ENCODE measurements around the gene PARP2. TPM values are rescaled to one million over a fixed set of nuclear protein-coding genes. Genes with fewer than 3 reads are reported as not detected.

The PARP2 gene
- total RNA-seq, 1 donor from 2014 or later = 23.7 TPM

DNA sequence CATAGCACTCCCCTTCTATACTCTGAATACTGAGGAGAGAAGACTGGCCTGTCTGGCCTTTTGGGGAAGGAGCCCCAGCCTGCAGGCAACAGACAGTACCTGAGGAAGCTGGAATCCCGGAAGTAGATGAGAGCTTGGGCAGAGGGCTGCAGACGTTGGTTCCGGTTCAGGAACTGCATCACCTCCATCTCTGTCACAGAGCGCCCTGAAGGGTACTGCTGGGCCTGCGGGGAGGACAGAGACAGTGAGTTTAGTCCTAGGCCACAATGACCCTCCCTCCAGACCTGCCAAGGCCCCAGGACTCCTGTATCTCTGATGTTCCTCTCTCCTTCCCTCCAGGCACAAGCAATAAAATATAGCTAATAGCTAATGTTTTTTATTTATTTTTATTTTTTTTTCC, 41.5 kb downstream of the PARP2 start:
- ATAC-seq = no peak
- DNase-seq (ENCODE audit: low spot score) = no peak
- intact Hi-C loops (cut with DNase I) = no loop called here

DNA sequence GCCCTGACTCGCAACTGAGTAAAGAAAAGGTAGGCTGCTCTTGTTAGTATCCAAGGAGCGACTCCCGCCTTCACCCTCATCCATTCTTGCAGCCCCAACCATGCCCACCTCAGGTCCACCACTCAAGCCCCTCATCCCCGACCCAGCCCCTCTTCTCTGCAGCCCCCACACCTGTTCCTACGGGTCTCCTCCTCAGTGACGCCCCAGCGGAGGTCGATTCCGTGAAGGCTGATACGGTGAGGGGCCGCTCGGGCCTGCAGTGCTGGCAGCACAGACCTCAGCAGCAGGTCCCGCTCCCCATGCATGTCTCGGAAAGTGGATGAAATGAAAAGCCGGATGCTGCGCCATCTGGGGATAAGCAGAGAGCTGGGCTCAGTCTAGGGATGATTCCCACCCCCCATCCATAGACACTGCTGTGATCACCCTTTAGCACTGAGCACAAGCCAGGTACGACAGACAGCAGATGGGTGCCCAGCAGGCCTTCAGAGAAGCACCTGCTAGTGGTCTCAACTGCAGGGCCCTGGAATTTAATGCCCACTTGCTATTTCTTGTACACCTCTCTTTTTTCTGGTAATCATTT, 42.9 kb downstream of the PARP2 start:
- intact Hi-C loops (cut with DNase I) = no loop called here
- DNase-seq (ENCODE audit: low spot score) = no peak
- ATAC-seq = no peak

DNA sequence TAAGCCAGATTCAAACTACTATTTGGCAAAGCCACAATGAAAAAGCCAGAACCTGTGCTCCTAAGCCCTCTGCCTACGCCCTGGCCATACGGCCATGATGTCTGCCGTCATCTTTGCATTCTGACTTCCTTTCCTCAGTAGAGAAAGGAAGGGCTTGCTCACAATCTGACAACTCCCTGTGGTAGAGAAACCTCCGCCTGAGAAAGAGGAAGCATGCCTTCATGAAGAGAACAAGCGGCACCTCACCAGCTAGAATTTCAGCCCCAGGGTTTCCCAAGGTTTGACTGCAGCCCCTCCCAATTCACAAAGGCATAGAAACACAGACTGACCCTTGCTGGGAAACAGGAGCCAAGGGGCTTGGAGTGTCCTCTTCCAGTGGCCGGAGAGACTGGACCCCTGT, 44.1 kb downstream of the PARP2 start:
- DNase-seq (ENCODE audit: low spot score) = no peak
- intact Hi-C loops (cut with DNase I) = no loop called here
- no peak for ATAC-seq

DNA sequence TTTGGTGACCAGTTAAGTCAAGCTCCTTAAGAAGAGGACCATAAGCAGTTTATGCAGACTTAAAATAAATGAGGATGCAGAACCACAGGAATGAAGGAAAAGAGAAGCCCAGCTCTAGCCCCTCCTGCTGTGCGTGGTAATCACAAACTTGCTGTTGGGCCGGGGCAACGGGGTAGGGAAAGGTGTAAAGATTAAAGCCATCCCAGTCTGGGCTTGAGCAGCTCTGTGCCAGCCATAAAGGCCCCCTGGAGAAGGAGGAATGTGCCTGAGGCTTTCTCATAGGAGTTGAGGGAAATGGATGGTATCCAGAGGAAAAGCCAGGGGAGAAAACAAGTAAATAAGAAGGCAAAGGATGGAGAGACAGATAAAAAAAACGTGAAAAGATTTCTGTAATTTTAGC, 44.7 kb downstream of the PARP2 start:
- intact Hi-C loops (cut with DNase I) = no loop called here
- no peak for ATAC-seq

DNA sequence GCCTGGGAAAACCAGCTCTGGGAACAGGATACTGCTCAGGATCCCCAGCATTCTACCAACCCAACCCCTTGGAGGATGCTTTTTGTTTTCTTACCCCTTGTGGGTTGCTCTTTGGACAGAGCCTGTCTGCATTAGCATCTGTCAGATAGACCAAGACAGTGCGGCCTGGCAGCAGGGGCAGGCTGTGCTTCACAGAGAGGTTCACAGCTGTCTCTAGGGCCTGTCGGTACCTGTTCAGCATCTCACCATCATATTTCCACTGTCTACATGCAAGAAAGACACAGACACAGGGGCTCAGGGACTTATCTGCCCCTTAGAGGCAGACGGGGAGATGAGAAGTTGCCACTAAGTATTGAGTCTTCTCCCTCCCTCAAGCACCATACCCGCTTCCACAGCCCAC, 48.1 kb downstream of the PARP2 start:
- intact Hi-C loops (cut with DNase I) = no loop called here
- ATAC-seq (no peak), DNase-seq (ENCODE audit: low spot score) (no peak)

More for the DNA sequence above, 44.7 kb downstream of the PARP2 start:
- DNase-seq (ENCODE audit: low spot score) = no peak

DNA sequence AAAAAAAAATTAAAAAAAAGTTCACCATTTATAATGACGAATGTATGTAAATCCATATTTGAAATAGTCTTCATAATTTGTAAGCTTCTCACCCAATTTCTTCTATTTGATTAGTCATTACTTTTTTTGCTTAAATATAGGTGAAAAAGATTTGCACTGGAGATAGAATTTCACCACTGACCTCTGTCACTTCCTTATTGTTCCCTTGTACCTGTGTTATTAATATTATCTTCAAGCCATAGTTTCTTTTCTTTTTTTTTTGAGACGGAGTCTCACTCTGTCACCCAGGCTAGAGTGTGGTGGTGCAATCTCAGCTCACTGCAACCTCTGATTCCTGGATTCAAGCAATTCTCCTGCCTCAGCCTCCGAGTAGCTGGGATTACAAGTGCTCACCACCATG, 54.1 kb downstream of the PARP2 start:
- ATAC-seq (no peak), DNase-seq (ENCODE audit: low spot score) (no peak)
- intact Hi-C loops (cut with DNase I) = no loop called here

DNA sequence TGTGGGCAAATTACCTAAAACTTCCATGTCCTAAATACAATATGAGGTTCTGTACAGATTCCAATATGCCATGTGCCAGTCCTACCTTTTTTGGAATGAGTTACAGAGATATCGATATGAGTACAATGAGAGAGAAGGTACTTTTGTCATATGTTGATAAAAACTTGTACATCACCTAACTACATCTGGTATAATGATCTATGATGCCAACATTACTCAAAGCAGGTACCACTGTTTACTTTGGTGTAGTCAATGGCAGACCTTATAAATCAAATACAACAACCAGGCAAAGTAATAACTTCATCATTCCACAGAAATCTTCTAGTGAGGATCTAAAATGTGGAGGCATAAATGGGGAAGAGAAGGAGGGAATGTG, 57.1 kb downstream of the PARP2 start:
- intact Hi-C loops (cut with DNase I) = no loop called here
- ATAC-seq (no peak), DNase-seq (ENCODE audit: low spot score) (no peak)

DNA sequence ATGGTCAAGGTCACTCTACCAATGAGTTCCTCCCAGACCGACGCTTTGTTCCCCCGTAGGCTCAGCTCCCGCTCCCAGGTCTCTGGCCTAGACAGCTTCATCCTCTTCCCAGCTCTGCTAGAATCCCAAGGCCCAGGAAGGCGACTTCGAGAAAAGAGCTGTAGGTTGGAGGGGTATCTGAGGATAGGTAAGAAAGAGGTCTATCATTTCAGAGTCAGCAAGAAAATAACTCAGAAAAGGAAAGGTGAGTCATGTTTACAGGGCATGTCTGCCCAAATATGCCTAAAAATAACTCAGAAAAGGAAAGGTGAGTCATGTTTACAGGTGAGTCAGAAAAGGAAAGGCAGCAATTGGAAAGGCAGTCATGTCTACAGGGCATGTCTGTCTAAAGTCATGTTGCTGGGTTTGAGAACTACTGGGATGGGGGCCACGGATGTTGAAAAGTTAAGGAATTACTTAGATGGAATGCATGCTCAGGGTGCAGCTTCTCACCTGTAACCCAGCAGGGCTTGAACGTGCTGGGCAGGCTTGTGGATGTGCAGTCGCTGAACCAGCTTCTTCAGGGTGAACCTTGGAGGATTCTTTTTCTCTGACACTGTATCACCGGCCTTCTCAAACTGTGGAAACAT, 57.6 kb downstream of the PARP2 start:
- intact Hi-C loops (cut with DNase I) = no loop called here
- ATAC-seq = no peak
- no peak for DNase-seq (ENCODE audit: low spot score)

DNA sequence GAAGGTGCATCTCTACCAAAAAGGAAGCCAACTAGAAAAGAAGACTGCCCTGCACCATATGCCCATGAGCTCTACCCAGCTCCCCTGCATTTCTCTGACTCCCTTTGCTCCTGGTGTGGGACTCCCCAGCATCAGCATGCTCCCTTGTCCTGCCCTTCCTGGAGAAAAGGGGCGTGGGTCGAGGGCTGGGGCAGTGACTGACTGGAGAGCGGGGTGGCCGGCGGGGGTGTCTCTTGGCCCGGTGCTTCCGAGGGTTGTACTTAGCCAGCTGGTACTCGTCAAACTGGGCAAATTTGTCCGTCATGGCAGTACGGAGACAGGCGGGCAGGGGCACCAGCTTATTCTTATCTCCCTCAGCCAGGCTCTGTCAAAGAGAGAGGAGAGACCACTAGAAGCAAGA, 60.1 kb downstream of the PARP2 start:
- intact Hi-C loops (cut with DNase I) = no loop called here
- no peak for ATAC-seq
- DNase-seq (ENCODE audit: low spot score) = no peak

Other genes starting within 250 kb of the PARP2 start
- not detected for gene OR4K17, start 232.9 kb upstream of the PARP2 start, total RNA-seq
- gene OR4N5, start 204.8 kb upstream of the PARP2 start, total RNA-seq = not detected
- gene OR11G2, start 152.7 kb upstream of the PARP2 start, total RNA-seq = not detected
- gene OR11H6, start 119.9 kb upstream of the PARP2 start, total RNA-seq = not detected
- gene OR11H7, start 114.7 kb upstream of the PARP2 start, total RNA-seq = not detected
- not detected for gene OR11H4, start 104.3 kb upstream of the PARP2 start, total RNA-seq
- gene TTC5, start 37.7 kb upstream of the PARP2 start, total RNA-seq = 19.9 TPM
- 51.4 TPM for gene CCNB1IP1, start 10.4 kb upstream of the PARP2 start, total RNA-seq
- 44.7 TPM for gene TEP1, start 69.9 kb downstream of the PARP2 start, total RNA-seq
- 2.1 TPM for gene KLHL33, start 92.5 kb downstream of the PARP2 start, total RNA-seq
- gene OSGEP, start 111.2 kb downstream of the PARP2 start, total RNA-seq = 38.8 TPM
- 68.0 TPM for gene APEX1, start 111.6 kb downstream of the PARP2 start, total RNA-seq
- 33.0 TPM for gene PIP4P1, start 117.8 kb downstream of the PARP2 start, total RNA-seq
- 34.2 TPM for gene PNP, start 125.8 kb downstream of the PARP2 start, total RNA-seq
- gene RNASE10, start 161.9 kb downstream of the PARP2 start, total RNA-seq = 0.71 TPM
- not detected for gene RNASE9, start 217.4 kb downstream of the PARP2 start, total RNA-seq
- not detected for gene RNASE11, start 244.4 kb downstream of the PARP2 start, total RNA-seq
- gene RNASE12, start 247.7 kb downstream of the PARP2 start, total RNA-seq = not detected